H1 (cell line): ENCODE data around the gene KLHL7. TPM values are rescaled to one million over a fixed set of nuclear protein-coding genes. Genes with fewer than 3 reads are reported as not detected.

Source experiments
- CTCF ChIA-PET: fragments of 300-600 bp; sonication (Branson Sonifier 250); formaldehyde crosslinking; loops from one replicate; lab custom pipeline; 2021; ENCODE audit not compliant: partially characterized antibody; lab: Charles Lee
- POLR2A ChIA-PET: fragments of 300-600 bp; sonication (Branson Sonifier 250); formaldehyde crosslinking; loops from one replicate; lab custom pipeline; 2021; ENCODE audit warnings: inconsistent platforms; ENCODE audit not compliant: partially characterized antibody; lab: Charles Lee
- DNase-seq, 2 experiments: peaks; one replicate each; pipeline versions ENCODE4 v3.0.0 to v3.0.0-alpha.2; 2010 to 2022; ENCODE audit warnings: low spot score in 2 of 2, low read depth in 1 of 2, mixed read lengths in 1 of 2
- FAIRE-seq: peaks from 2 replicates; lab custom pipeline; 2011; peaks lifted over from hg19 to GRCh38; lab: Jason Lieb, UNC
- H2AFZ ChIP-seq: 2 replicates; pipeline ENCODE4 v1.8.1; 2012; ENCODE audit warnings: low read length, inconsistent platforms
- H2AK5ac ChIP-seq: 2 replicates; pipeline ENCODE4 v1.6.1; 2013; ENCODE audit warnings: low read depth, low read length
- H2BK120ac ChIP-seq: replicated peaks from 2 replicates; pipeline ENCODE3; 2013; ENCODE audit warnings: low read depth, low read length, inconsistent platforms
- H2BK12ac ChIP-seq: 2 replicates; pipeline ENCODE4 v1.6.1; 2013; ENCODE audit warnings: low read depth, low read length
- H2BK15ac ChIP-seq: 2 replicates; pipeline ENCODE4 v1.6.1; 2013; ENCODE audit warnings: low read length
- H2BK20ac ChIP-seq: 2 replicates; pipeline ENCODE4 v1.6.1; 2013; ENCODE audit warnings: low read length
- H2BK5ac ChIP-seq: 2 replicates; pipeline ENCODE4 v1.6.1; 2013; ENCODE audit warnings: low read depth, low read length
- H3K14ac ChIP-seq: 2 replicates; pipeline ENCODE4 v1.6.1; 2013; ENCODE audit warnings: inconsistent platforms; ENCODE audit not compliant: insufficient read length
- H3K18ac ChIP-seq: 2 replicates; pipeline ENCODE4 v1.6.1; 2013; ENCODE audit warnings: low read length; ENCODE audit errors: extremely low read depth
- H3K23ac ChIP-seq: 2 replicates; pipeline ENCODE4 v1.6.1; 2013; ENCODE audit warnings: inconsistent platforms; ENCODE audit not compliant: insufficient read length
- H3K23me2 ChIP-seq: 2 replicates; pipeline ENCODE4 v1.6.1; 2013; ENCODE audit warnings: low read depth, low read length
- H3K27ac ChIP-seq: 2 replicates; pipeline ENCODE4 v1.6.1; 2011; ENCODE audit warnings: low read depth, low read length, inconsistent platforms
- H3K27me3 ChIP-seq, 4 experiments: replicated peaks in 1 of 4; 1 replicate in 1 of 4; 2 replicates in 3 of 4; pipeline versions ENCODE4 v1.6.1 to v1.8.1; 2011 to 2013; ENCODE audit warnings: low read length in 3 of 4, mild to moderate bottlenecking in 3 of 4, inconsistent platforms in 2 of 4, mixed read lengths in 2 of 4, moderate library complexity in 1 of 4; ENCODE audit not compliant: control insufficient read depth in 3 of 4, insufficient read depth in 3 of 4; ENCODE audit errors: extremely low read depth in 1 of 4
- H3K36me3 ChIP-seq, 4 experiments: 2 replicates each; pipeline versions ENCODE4 v1.6.1 to v1.8.1; 2011 to 2013; ENCODE audit warnings: mild to moderate bottlenecking in 4 of 4, low read length in 3 of 4, moderate library complexity in 2 of 4, control low read depth in 1 of 4, inconsistent platforms in 1 of 4; ENCODE audit not compliant: insufficient read depth in 4 of 4, control insufficient read depth in 2 of 4
- H3K4ac ChIP-seq: replicated peaks from 2 replicates; pipeline ENCODE3; 2013; ENCODE audit warnings: low read length, low read depth, mixed read lengths, inconsistent platforms; ENCODE audit not compliant: insufficient read length
- H3K4me1 ChIP-seq, 4 experiments: replicated peaks in 1 of 4; 1 replicate in 1 of 4; 2 replicates in 3 of 4; pipeline versions ENCODE4 v1.6.1 to v1.8.1; 2011 to 2013; ENCODE audit warnings: low read length in 3 of 4, inconsistent platforms in 2 of 4, mixed read lengths in 1 of 4; ENCODE audit not compliant: insufficient read depth in 4 of 4, control insufficient read depth in 3 of 4
- H3K4me2 ChIP-seq, 2 experiments: 2 replicates each; pipeline versions ENCODE4 v1.6.1 to v1.8.1; 2011 to 2013; ENCODE audit warnings: low read depth in 2 of 2, low read length in 2 of 2, control low read depth in 1 of 2, inconsistent platforms in 1 of 2, mild to moderate bottlenecking in 1 of 2; ENCODE audit not compliant: insufficient read depth in 1 of 2
- H3K4me3 ChIP-seq, 4 experiments: fragments of 200-600, 300-600 bp in 1 of 4; sonication (generic), shearing (Covaris generic), sonication (Bioruptor Twin) in 1 of 4; 2 replicates each; pipeline versions ENCODE4 v1.5.1 to v1.8.1; 2011 to 2016; ENCODE audit warnings: low read length in 4 of 4, low read depth in 3 of 4, control low read depth in 2 of 4, inconsistent platforms in 2 of 4, mild to moderate bottlenecking in 2 of 4, mixed read lengths in 1 of 4, moderate library complexity in 1 of 4; ENCODE audit not compliant: insufficient read depth in 2 of 4; ENCODE audit errors: extremely low read depth in 1 of 4
- H3K56ac ChIP-seq: replicated peaks from 2 replicates; pipeline ENCODE3; 2013; ENCODE audit warnings: low read depth, mild to moderate bottlenecking, mixed read lengths, low read length, inconsistent platforms; ENCODE audit not compliant: insufficient read length
- H3K79me1 ChIP-seq: 2 replicates; pipeline ENCODE4 v1.6.1; 2013; ENCODE audit warnings: low read depth, low read length, control low read depth
- H3K79me2 ChIP-seq, 2 experiments: 2 replicates each; pipeline versions ENCODE4 v1.6.1 to v1.8.1; 2012 to 2013; ENCODE audit warnings: low read length in 2 of 2, mild to moderate bottlenecking in 2 of 2, inconsistent platforms in 1 of 2; ENCODE audit not compliant: insufficient read depth in 2 of 2, control insufficient read depth in 1 of 2
- H3K9ac ChIP-seq, 4 experiments: replicated peaks in 1 of 4; 1 replicate in 1 of 4; 2 replicates in 3 of 4; pipeline versions ENCODE4 v1.6.1 to v1.8.1; 2011 to 2013; ENCODE audit warnings: low read depth in 3 of 4, low read length in 3 of 4, control low read depth in 2 of 4, mild to moderate bottlenecking in 2 of 4, moderate library complexity in 2 of 4, inconsistent platforms in 1 of 4; ENCODE audit errors: extremely low read depth in 1 of 4
- H3K9me3 ChIP-seq, 2 experiments: 2 replicates each; pipeline versions ENCODE4 v1.6.1 to v1.8.1; 2012 to 2013; ENCODE audit warnings: mild to moderate bottlenecking in 2 of 2, moderate library complexity in 2 of 2, control low read depth in 1 of 2, inconsistent platforms in 1 of 2, low read depth in 1 of 2, low read length in 1 of 2, mixed read lengths in 1 of 2; ENCODE audit not compliant: insufficient read depth in 2 of 2
- H4K20me1 ChIP-seq, 2 experiments: replicated peaks in 1 of 2; 2 replicates each; pipeline versions ENCODE3 to v1.8.1; 2011 to 2013; ENCODE audit warnings: inconsistent platforms in 2 of 2, low read length in 2 of 2, mild to moderate bottlenecking in 1 of 2; ENCODE audit not compliant: insufficient read depth in 2 of 2, control insufficient read depth in 1 of 2
- H4K5ac ChIP-seq: 2 replicates; pipeline ENCODE4 v1.6.1; 2013; ENCODE audit warnings: low read length, low read depth, mixed read lengths, inconsistent platforms; ENCODE audit not compliant: insufficient read length
- H4K8ac ChIP-seq: 2 replicates; pipeline ENCODE4 v1.8.0; 2013; ENCODE audit warnings: mild to moderate bottlenecking, moderate library complexity, low read length, inconsistent platforms; ENCODE audit not compliant: insufficient read depth; ENCODE audit errors: extremely low read depth
- H4K91ac ChIP-seq: replicated peaks from 2 replicates; pipeline ENCODE3; 2013; ENCODE audit warnings: low read length, mixed read lengths, inconsistent platforms; ENCODE audit not compliant: insufficient read length
- BCL11A ChIP-seq, 2 experiments: IDR thresholded peaks; one replicate each; pipeline ENCODE4 v1.6.1; 2011; ENCODE audit warnings: low read depth in 2 of 2, low read length in 2 of 2, mild to moderate bottlenecking in 2 of 2
- USF2 ChIP-seq: IDR thresholded peaks from 2 replicates; pipeline ENCODE4 v1.6.1; 2011; ENCODE audit warnings: low read length, improper control_type of control experiment
- WGBS, 2 experiments: shearing (Covaris generic) in 1 of 2; methylation state at CpG; one replicate each; pipeline versions ENCODE4 v1.1.6 to v1.1.7; 2013 to 2015; ENCODE audit warnings: low lambda C conversion rate in 2 of 2, mixed read lengths in 2 of 2, inconsistent platforms in 1 of 2, low coverage in 1 of 2, missing lambda C conversion rate in 1 of 2; ENCODE audit not compliant: insufficient replicate concordance in 2 of 2, insufficient coverage in 1 of 2, insufficient read length in 1 of 2; ENCODE audit errors: extremely low coverage in 1 of 2, missing lambda C conversion rate in 1 of 2; 5-methylcytosine and 5-hydroxymethylcytosine counted together
- polyA plus RNA-seq, 7 experiments: library from polyadenylated mRNA; depleted of rRNA in 3 of 7; stranded (reverse) in 5 of 7; unstranded in 2 of 7; fragments of >200 nt in 5 of 7; fragments of 200-250 nt in 2 of 7; gene quantifications; 1 replicate in 5 of 7; 2 replicates in 1 of 7; 4 replicates in 1 of 7; pipeline versions ENCODE4 v1.2.1 to v1.2.3, GENCODE V29; 2011 to 2013; ENCODE audit warnings: missing spikeins in 2 of 7, mixed read lengths in 2 of 7
- total RNA-seq: library from RNA; stranded (reverse); fragmentation: NEBNext Ultra II Directional; extraction: Animal tissue kit (Norgen Biotek cat#: 25700); gene quantifications from 2 replicates; pipeline ENCODE4 v1.2.1, GENCODE V29; 2021

The KLHL7 gene
- total and polyA plus RNA-seq, 2 of the 8 experiments (the other 6 are each of a cell fraction or from before 2014, with no cell fraction given) = 65.3 to 115 TPM

GRCh38 chr7:23096518-23097290 is 8.9 kb upstream of the KLHL7 start:
- Histone ChIP-seq H4K91ac (no peak overlapping the region), H3K4me2 (no peak overlapping the region), H2BK120ac (no peak overlapping the region), H2BK15ac (no peak overlapping the region), H4K20me1 (no peaks in the 10 kb centered on the region), H3K27ac (no peak overlapping the region), H3K14ac (no peak overlapping the region), H2BK5ac (no peak overlapping the region), H3K79me1 (no peaks in the 10 kb centered on the region), H3K23ac (no peak overlapping the region), H3K4ac (no peak overlapping the region), H3K79me2 (no peaks in the 10 kb centered on the region), H2BK20ac (no peak overlapping the region), H3K4me3 (no peak overlapping the region), H3K18ac (no peak overlapping the region), H4K5ac (no peak overlapping the region), H3K9ac (no peak overlapping the region), H2AFZ (no peak overlapping the region), H3K27me3 (no peaks in the 10 kb centered on the region), H3K23me2 (no peaks in the 10 kb centered on the region), H4K8ac (peak overlapping the region; percentile 22; the same call in 1 of the 2 replicates), H2AK5ac (no peak overlapping the region), H3K36me3 (no peaks in the 10 kb centered on the region), H3K56ac (no peak overlapping the region), H2BK12ac (0 out of 2 replicates have a peak overlapping the region, but pooled peaks have one; percentile 9), H3K9me3 (peaks cover 0 to 2% of the 10 kb centered on the region in 2 experiments; a peak in 1 of 4 replicates), H3K4me1 (no peaks in the 10 kb centered on the region)
- 84% methylated on average over 2 of the region's 2 CpGs; no CpG with 5 or more reads in 1 of the 2 experiments for WGBS, 2 experiments
- FAIRE-seq (no peak), DNase-seq (no peak)
- ChIA-PET POLR2A (interaction anchor here (0.6 to 1.9 kb wide), 4 partner anchors 10 to 97 kb away, joined by 3 to 6 read pairs (median 3); no protein-coding TSS in a partner anchor), CTCF (interaction anchor here (0.8 to 8.4 kb wide), 7 partner anchors 9 to 994 kb away, joined by 3 to 102 read pairs (median 4); no protein-coding TSS in a partner anchor)
- no peak for TF ChIP-seq BCL11A (IDR thresholded peaks at IDR 0.05; ENCODE audit: low read depth in 2 of 2, low read length in 2 of 2)
- TF ChIP-seq USF2 = no peak
